ENCODE data around the gene IL17REL.

The IL17REL gene

GRCh38 chr22:50002791-50003190 is 9.8 kb downstream of the IL17REL start:
- no peak overlapping the region for H3K4me3 Mint-ChIP-seq
- no peaks in the 10 kb centered on the region for H3K9me3 Mint-ChIP-seq
- peaks cover 16% of the 10 kb centered on the region for H3K4me1 Mint-ChIP-seq
- H3K27ac Mint-ChIP-seq: no peak overlapping the region
- no peaks in the 10 kb centered on the region for H3K36me3 Mint-ChIP-seq (ENCODE audit: low read depth)
- peaks cover 58% of the 10 kb centered on the region for H3K27me3 Mint-ChIP-seq (ENCODE audit: low read depth)
- TF ChIP-seq, protein P1, sequence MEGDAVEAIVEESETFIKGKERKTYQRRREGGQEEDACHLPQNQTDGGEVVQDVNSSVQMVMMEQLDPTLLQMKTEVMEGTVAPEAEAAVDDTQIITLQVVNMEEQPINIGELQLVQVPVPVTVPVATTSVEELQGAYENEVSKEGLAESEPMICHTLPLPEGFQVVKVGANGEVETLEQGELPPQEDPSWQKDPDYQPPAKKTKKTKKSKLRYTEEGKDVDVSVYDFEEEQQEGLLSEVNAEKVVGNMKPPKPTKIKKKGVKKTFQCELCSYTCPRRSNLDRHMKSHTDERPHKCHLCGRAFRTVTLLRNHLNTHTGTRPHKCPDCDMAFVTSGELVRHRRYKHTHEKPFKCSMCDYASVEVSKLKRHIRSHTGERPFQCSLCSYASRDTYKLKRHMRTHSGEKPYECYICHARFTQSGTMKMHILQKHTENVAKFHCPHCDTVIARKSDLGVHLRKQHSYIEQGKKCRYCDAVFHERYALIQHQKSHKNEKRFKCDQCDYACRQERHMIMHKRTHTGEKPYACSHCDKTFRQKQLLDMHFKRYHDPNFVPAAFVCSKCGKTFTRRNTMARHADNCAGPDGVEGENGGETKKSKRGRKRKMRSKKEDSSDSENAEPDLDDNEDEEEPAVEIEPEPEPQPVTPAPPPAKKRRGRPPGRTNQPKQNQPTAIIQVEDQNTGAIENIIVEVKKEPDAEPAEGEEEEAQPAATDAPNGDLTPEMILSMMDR (IDR thresholded peaks at IDR 0.05; ENCODE audit: unreplicated experiment in 3 of 3): no peak

DNA sequence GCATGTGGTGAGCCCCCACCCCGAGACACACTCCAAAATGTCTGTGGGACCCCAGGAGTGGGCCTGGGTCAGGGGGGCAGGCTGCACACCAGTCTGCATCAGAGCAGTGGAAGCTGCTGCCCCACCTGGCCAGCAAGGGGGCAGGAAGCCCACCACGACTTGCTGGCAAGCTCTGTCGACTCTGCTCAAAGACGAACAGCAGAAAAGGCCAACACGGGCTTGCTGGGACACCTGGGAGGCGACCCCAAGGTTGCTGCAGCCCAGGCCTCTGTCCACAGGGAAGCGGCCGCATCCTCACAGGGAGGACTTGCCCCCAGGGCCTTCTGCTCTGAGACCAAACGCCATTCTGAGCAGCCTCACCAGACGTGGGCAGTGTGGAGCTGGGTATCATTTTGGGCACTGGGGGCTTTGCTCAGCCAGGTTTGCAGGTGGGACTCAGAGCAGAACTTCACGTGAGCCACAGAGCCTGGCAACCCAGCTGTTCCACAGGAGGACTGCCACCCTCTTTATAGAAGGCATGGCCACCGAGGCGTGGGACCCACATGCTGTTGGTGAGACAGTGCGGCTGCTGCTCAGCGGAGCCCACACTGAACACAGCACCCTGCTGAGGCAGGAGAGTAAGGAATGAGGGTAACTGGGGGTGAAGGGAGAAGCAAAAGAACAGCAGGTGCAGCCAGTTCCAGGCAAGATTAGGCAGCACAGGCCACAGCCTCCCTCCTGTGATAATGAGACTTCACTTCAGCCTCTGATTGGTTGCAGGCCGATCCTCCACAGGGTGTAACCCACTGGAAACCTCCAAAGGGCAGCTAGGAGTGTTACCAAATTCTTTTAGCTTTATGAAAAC is 11.0 kb downstream of the IL17REL start:
- peaks cover 58% of the 10 kb centered on the region for H3K27me3 Mint-ChIP-seq (ENCODE audit: low read depth)

DNA sequence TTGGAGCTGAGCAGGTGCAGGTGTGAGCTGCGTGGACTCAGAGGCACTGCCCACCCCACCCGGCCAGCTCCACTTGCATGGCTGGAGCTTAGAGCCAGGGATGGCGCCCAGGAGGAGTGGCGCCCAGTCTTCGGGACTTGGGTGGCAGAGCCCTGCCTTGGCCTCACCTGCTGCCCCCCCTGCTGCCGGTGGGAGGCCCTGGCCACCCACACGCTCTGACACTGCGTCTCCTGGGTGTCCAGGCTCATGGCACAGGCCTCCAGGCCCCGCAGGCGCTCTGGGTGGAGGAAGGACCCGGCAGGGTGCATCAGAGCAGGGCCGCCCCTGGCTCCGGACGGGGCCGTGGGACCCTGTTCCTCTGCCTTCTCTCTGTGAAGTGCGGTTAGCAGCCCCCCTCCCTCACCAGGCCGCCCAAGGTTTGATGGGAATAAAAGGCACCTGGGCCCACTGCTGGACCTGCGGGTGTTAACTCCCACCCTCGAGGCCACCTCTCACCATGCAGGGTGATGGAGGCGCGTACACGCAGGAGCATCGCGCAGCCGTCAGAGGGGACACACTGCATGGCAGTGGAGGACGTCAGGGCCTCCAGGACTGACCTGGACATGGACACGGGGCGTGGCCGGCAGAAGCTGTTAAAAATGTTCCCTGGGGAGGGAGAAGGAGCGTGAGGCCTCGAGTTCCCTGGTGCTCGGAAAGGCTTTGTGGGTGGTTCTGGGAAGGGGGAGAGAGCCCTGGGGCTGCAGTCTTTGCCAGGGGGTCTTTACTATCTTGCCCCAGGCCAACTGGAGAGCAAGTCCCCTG is 11.8 kb downstream of the IL17REL start:
- TF ChIP-seq, protein P1 (IDR thresholded peaks at IDR 0.05; ENCODE audit: unreplicated experiment in 3 of 3): no peak
- no peak overlapping the region for H3K4me3 Mint-ChIP-seq
- no peak overlapping the region for H3K27ac Mint-ChIP-seq
- peaks cover 54% of the 10 kb centered on the region for H3K27me3 Mint-ChIP-seq (ENCODE audit: low read depth)
- H3K4me1 Mint-ChIP-seq: peaks cover 16% of the 10 kb centered on the region
- H3K36me3 Mint-ChIP-seq (ENCODE audit: low read depth): no peaks in the 10 kb centered on the region
- no peaks in the 10 kb centered on the region for H3K9me3 Mint-ChIP-seq

More for the DNA sequence above, 11.0 kb downstream of the IL17REL start:
- TF ChIP-seq, protein P1 (IDR thresholded peaks at IDR 0.05; ENCODE audit: unreplicated experiment in 3 of 3): no peak
- peaks cover 16% of the 10 kb centered on the region for H3K4me1 Mint-ChIP-seq
- H3K27ac Mint-ChIP-seq: no peak overlapping the region
- no peaks in the 10 kb centered on the region for H3K36me3 Mint-ChIP-seq (ENCODE audit: low read depth)
- H3K9me3 Mint-ChIP-seq: no peaks in the 10 kb centered on the region
- H3K4me3 Mint-ChIP-seq: no peak overlapping the region

DNA sequence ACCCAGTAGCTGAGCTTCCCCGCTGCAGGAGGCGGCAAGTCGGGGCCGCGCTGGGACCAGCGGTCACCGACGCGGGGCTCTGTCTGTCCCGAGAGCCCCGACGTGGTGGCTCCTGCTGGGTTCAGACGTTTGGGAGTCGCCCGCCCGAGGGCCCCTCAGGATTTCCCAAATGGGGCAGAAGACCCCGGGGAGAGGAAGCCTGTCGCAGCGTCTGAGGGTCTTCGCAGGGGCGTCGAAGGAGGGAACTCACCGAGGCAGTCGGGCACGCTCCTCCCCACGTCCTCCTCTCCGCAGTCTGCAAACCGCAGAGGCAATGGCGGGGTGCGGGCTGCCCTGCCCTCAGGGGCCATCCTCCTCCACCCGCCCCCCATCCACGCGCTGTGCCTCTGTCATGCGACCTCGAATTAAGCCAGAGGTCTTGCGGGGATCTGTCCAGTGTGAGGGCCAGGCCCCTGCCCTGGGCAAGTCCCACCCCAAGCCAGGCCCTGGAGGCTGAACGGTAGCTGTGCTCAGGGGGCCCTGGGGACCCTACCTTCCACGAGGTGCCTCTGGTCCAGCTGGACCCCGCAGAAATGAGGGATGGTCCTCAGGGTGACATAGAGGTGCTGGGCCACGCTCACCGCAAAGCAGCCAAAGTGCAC is 12.5 kb downstream of the IL17REL start:
- TF ChIP-seq, protein P1 (IDR thresholded peaks at IDR 0.05; ENCODE audit: unreplicated experiment in 3 of 3): no peak

DNA sequence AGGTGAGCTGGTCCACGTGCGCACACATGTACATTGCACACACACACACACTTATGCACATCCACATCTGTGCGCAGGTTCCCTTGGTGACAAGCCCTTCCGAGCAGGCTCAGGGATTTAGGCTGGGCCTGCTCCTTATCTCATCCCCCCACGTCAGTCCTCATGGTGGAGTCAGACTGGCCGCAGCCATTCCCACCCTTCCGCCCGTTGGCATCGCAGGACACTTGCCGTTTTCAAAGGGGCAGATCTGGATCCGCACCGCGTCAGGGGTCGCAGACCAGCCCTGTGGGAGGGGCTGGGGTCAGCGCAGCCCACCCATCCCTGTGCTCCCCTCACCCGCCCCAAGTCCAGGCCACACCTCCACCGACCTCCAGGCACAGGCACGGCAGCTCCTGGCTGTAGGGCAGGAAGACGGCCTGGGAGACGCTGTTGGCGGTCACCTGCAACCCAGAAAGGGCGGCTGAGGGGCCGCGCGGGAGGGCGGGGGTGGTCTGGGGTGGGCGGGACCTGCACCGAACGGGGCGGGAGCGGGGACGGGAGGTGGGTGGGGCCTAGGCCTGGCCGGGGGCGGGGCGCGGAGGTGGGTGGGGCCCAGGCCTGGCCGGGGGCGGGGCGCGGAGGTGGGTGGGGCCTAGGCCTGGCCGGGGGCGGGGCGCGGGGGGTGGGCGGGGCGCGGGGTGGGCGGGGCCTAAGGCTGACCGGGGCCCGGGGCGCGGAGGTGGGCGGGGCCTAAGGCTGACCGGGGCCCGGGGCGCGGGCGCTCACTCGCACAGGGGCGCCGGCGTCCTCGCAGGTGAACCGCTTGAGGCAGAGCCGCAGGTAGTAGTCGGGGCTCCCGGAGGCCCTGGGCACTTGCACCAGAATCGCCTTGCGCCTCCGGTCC is 13.3 kb downstream of the IL17REL start:
- Mint-ChIP-seq H3K4me1 (peaks cover 16% of the 10 kb centered on the region), H3K27ac (no peak overlapping the region), H3K4me3 (peak overlapping the region in 2 of 3 experiments; percentile 32 to 41), H3K9me3 (no peaks in the 10 kb centered on the region), H3K27me3 (ENCODE audit: low read depth) (peaks cover 46% of the 10 kb centered on the region), H3K36me3 (ENCODE audit: low read depth) (no peaks in the 10 kb centered on the region)
- TF ChIP-seq, protein P1 (IDR thresholded peaks at IDR 0.05; ENCODE audit: unreplicated experiment in 3 of 3): no peak

More for the DNA sequence above, 12.5 kb downstream of the IL17REL start:
- Mint-ChIP-seq H3K9me3 (no peaks in the 10 kb centered on the region), H3K4me3 (no peak overlapping the region), H3K4me1 (peaks cover 16% of the 10 kb centered on the region), H3K36me3 (ENCODE audit: low read depth) (no peaks in the 10 kb centered on the region), H3K27ac (no peak overlapping the region), H3K27me3 (ENCODE audit: low read depth) (peaks cover 51% of the 10 kb centered on the region)
